ENCODE measurements around the gene TMEM163. TPM values are rescaled to one million over a fixed set of nuclear protein-coding genes. Genes with fewer than 3 reads are reported as not detected.

The TMEM163 gene
- total RNA-seq, 1 donor from 2014 or later: 1.0 TPM

- H3K27me3 Mint-ChIP-seq (ENCODE audit: low read depth): peaks cover 47% of the 10 kb centered on the region
- no peak overlapping the region for H3K4me3 Mint-ChIP-seq
- no peaks in the 10 kb centered on the region for H3K9me3 Mint-ChIP-seq
- no peaks in the 10 kb centered on the region for H3K36me3 Mint-ChIP-seq (ENCODE audit: low read depth)
- no peak for TF ChIP-seq CTCF (conservative IDR thresholded peaks at IDR 0.05)
- H3K4me1 Mint-ChIP-seq: peaks cover 22% of the 10 kb centered on the region
- no peak overlapping the region for H3K27ac Mint-ChIP-seq (ENCODE audit: unreplicated experiment)
- no peak for DNase-seq (ENCODE audit: low read depth, low spot score)
Measured at GRCh38 chr2:134410006-134410405, 308.8 kb downstream of the TMEM163 start.

GRCh38 chr2:134408791-134409190 is 310.0 kb downstream of the TMEM163 start:
- no peak overlapping the region for H3K27ac Mint-ChIP-seq (ENCODE audit: unreplicated experiment)
- H3K9me3 Mint-ChIP-seq: no peaks in the 10 kb centered on the region
- H3K4me3 Mint-ChIP-seq: no peak overlapping the region
- no peaks in the 10 kb centered on the region for H3K36me3 Mint-ChIP-seq (ENCODE audit: low read depth)
- TF ChIP-seq CTCF (conservative IDR thresholded peaks at IDR 0.05): no peak
- DNase-seq (ENCODE audit: low read depth, low spot score): no peak
- peaks cover 35% of the 10 kb centered on the region for H3K27me3 Mint-ChIP-seq (ENCODE audit: low read depth)
- H3K4me1 Mint-ChIP-seq: peaks cover 22% of the 10 kb centered on the region

- TF ChIP-seq CTCF (conservative IDR thresholded peaks at IDR 0.05): no peak
- Mint-ChIP-seq H3K4me1 (peaks cover 22% of the 10 kb centered on the region), H3K4me3 (no peak overlapping the region), H3K36me3 (ENCODE audit: low read depth) (peaks cover 3% of the 10 kb centered on the region), H3K27ac (ENCODE audit: unreplicated experiment) (no peak overlapping the region), H3K27me3 (ENCODE audit: low read depth) (peaks cover 32% of the 10 kb centered on the region), H3K9me3 (no peaks in the 10 kb centered on the region)
- no peak for DNase-seq (ENCODE audit: low read depth, low spot score)
Measured at GRCh38 chr2:134408386-134408785, 310.4 kb downstream of the TMEM163 start.

- H3K4me3 Mint-ChIP-seq: no peak overlapping the region
- peaks cover 4% of the 10 kb centered on the region for H3K36me3 Mint-ChIP-seq (ENCODE audit: low read depth)
- peaks cover 17% of the 10 kb centered on the region for H3K4me1 Mint-ChIP-seq
- no peaks in the 10 kb centered on the region for H3K9me3 Mint-ChIP-seq
- H3K27ac Mint-ChIP-seq (ENCODE audit: unreplicated experiment): no peak overlapping the region
- peaks cover 23% of the 10 kb centered on the region for H3K27me3 Mint-ChIP-seq (ENCODE audit: low read depth)
- DNase-seq (ENCODE audit: low read depth, low spot score): no peak
- no peak for TF ChIP-seq CTCF (conservative IDR thresholded peaks at IDR 0.05)
Measured at GRCh38 chr2:134407154-134407890, 311.5 kb downstream of the TMEM163 start.

GRCh38 chr2:134406736-134407135 is 312.1 kb downstream of the TMEM163 start:
- TF ChIP-seq CTCF (conservative IDR thresholded peaks at IDR 0.05): no peak
- Mint-ChIP-seq H3K9me3 (no peaks in the 10 kb centered on the region), H3K4me1 (peaks cover 12% of the 10 kb centered on the region)

More at GRCh38 chr2:134406736-134407135, 312.1 kb downstream of the TMEM163 start:
- H3K4me3 Mint-ChIP-seq: no peak overlapping the region
- H3K36me3 Mint-ChIP-seq (ENCODE audit: low read depth): peaks cover 4% of the 10 kb centered on the region
- H3K27ac Mint-ChIP-seq (ENCODE audit: unreplicated experiment): no peak overlapping the region
- no peak for DNase-seq (ENCODE audit: low read depth, low spot score)
- peaks cover 19% of the 10 kb centered on the region for H3K27me3 Mint-ChIP-seq (ENCODE audit: low read depth)
